Measurements from ENCODE around the gene PID1. TPM values are rescaled to one million over a fixed set of nuclear protein-coding genes. Genes with fewer than 3 reads are reported as not detected.

PID1 gene, protein sequence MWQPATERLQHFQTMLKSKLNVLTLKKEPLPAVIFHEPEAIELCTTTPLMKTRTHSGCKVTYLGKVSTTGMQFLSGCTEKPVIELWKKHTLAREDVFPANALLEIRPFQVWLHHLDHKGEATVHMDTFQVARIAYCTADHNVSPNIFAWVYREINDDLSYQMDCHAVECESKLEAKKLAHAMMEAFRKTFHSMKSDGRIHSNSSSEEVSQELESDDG
- not detected in 2 replicates for total RNA-seq

DNA sequence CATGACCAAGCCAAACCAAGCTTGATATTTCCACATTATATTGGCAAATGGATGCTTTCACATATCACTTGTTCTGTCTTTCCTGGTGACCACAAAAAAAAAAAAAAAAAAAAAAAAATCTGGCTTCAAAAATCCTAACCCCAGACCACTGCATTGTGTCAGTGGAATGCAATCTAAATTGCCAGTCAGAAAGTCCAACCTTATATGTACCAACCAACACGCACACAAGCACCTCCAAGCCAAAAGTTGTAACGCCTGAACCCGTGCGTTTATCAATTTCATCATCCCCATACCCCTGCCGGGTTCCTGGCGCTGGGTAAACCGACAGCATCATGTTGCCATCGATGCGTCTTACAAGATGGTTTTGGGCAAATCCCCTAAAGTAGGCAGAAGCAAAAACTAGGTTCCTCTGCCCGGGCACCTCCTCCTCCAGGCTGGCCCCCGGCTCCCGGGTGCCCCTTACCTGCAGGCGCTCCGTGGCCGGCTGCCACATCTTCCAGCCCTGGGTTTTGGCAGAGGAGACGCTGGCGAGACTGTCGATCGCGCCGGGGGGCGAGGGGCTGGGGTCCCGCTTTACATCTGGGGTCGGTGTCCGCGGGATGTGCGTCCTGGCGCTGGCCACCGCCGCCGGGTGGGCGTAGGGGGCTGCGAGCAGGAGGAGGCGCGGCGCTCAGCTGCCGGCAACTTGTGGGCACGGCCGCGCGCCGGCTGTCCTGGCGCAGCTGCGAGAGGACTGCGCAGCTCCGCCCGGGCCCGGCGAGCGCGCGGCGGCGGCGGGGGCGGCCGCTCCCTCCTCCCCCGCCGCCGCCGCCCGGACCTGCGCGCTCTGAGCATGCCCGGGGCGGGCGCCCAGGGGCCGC, at the start of gene PID1:
TSS of gene PID1 (minus strand) at position 737 of the 860 bp plus-strand sequence. CDS start at position 493, 244 bp downstream.
- Mint-ChIP-seq H3K27ac (no peak within 1 kb of the TSS), H3K9me3 (no peaks in the 10 kb centered on the region), H3K36me3 (ENCODE audit: low read depth) (no peaks in the 10 kb centered on the region), H3K27me3 (ENCODE audit: low read depth) (peaks cover 15% of the 10 kb centered on the region), H3K4me1 (ENCODE audit: low read depth) (no peaks in the 10 kb centered on the region), H3K4me3 (ENCODE audit: low read depth) (no peak within 1 kb of the TSS)
- intact Hi-C loops (cut with micrococcal nuclease), result loop anchor here (5.0 kb wide), 1 partner anchor 1333 kb away; no protein-coding TSS in a partner anchor
- no peak for DNase-seq (ENCODE audit: low spot score)

DNA sequence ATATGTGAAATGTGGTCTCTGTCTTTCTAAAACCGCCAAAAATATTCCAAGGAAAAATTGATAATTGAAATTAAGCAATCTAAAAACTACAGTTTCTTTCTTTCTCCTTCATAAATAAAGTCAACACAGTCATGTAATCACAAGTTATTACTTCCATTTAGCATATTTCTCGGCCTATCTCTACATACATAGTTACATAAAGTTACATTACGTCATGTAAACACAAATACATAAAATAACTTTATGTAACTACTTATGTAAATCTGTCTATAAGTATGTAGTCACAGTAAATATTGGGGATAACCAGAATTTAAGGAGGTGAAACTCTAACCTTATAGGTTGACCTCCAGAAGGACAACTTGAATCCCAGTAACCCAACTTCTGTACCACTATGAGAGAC, 48.5 kb upstream of the PID1 start:
- H3K9me3 Mint-ChIP-seq, result peaks cover 11% of the 10 kb centered on the region
- no peaks in the 10 kb centered on the region for H3K4me1 Mint-ChIP-seq (ENCODE audit: low read depth)
- no peaks in the 10 kb centered on the region for H3K27me3 Mint-ChIP-seq (ENCODE audit: low read depth)
- no peak for DNase-seq (ENCODE audit: low spot score)
- no peaks in the 10 kb centered on the region for H3K36me3 Mint-ChIP-seq (ENCODE audit: low read depth)
- intact Hi-C loops (cut with micrococcal nuclease), result no loop called here
- no peak overlapping the region for H3K4me3 Mint-ChIP-seq (ENCODE audit: low read depth)
- H3K27ac Mint-ChIP-seq, result no peak overlapping the region

DNA sequence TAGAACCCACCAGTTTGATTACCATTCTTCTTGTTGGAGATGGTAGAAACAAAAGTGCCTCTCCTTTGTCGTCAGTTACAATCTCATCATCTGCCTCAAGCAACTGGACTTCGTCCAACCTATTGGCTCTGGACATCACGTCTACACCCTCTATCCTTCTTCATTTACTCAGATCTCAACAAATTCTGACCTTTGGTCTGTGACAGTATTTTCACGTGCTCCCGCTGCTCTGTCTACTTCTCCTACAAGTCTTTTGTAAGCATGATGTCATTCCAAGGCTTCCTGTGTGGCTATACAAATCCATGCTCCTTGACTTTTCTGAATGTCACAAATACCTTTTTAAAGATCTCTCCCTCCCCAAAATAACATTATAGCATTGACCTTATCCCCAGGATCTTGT, 43.0 kb upstream of the PID1 start:
- intact Hi-C loops (cut with micrococcal nuclease), result no loop called here
- Mint-ChIP-seq H3K27ac (no peak overlapping the region), H3K9me3 (no peaks in the 10 kb centered on the region), H3K4me3 (ENCODE audit: low read depth) (no peak overlapping the region), H3K27me3 (ENCODE audit: low read depth) (no peaks in the 10 kb centered on the region), H3K36me3 (ENCODE audit: low read depth) (no peaks in the 10 kb centered on the region), H3K4me1 (ENCODE audit: low read depth) (no peaks in the 10 kb centered on the region)
- no peak for DNase-seq (ENCODE audit: low spot score)

DNA sequence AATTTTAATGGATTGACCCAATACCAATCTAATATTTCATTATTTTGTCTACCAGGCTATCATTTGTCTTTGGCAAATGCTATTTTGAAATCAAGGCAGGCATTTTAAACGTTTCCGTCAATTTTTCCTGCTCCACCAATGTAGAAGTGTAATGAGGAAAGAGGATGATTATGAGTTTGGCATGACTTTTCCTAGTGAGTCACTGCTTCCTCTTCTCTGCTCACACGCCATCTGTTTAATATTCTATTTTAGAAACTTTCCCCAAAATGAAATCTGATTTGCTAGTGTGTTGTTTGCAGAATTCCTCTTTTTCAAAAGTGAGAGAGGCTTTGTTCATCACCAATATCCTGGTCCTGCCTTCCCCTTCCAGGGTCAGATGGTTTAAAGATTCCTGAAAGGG, 42.5 kb upstream of the PID1 start:
- intact Hi-C loops (cut with micrococcal nuclease), result no loop called here
- DNase-seq (ENCODE audit: low spot score), result no peak
- H3K4me1 Mint-ChIP-seq (ENCODE audit: low read depth), result no peaks in the 10 kb centered on the region
- no peak overlapping the region for H3K27ac Mint-ChIP-seq
- no peaks in the 10 kb centered on the region for H3K36me3 Mint-ChIP-seq (ENCODE audit: low read depth)
- no peaks in the 10 kb centered on the region for H3K9me3 Mint-ChIP-seq
- H3K27me3 Mint-ChIP-seq (ENCODE audit: low read depth), result no peaks in the 10 kb centered on the region
- no peak overlapping the region for H3K4me3 Mint-ChIP-seq (ENCODE audit: low read depth)

DNA sequence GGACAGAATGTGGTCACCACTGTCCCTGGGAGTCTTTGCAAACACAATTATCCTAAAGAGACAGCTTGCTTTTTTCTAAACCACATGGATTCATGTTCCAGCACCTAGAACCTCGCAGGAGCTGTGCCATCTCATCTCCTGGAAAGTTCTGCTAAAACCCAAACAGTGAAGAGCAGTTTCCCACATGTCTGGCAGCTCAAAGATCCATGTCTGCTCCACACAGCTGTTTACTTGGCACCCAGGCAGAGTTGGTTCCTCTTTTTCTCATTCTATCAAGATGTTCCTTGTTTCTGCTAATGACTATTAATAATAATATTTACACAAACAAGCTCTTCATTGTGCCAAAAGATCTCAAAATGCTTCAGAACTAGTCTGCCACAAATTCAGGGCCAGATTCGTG, 30.1 kb upstream of the PID1 start:
- DNase-seq (ENCODE audit: low spot score), result no peak
- H3K4me1 Mint-ChIP-seq (ENCODE audit: low read depth), result no peaks in the 10 kb centered on the region
- no peak overlapping the region for H3K4me3 Mint-ChIP-seq (ENCODE audit: low read depth)
- H3K9me3 Mint-ChIP-seq, result no peaks in the 10 kb centered on the region
- H3K36me3 Mint-ChIP-seq (ENCODE audit: low read depth), result no peaks in the 10 kb centered on the region
- H3K27ac Mint-ChIP-seq, result no peak overlapping the region
- no peaks in the 10 kb centered on the region for H3K27me3 Mint-ChIP-seq (ENCODE audit: low read depth)
- intact Hi-C loops (cut with micrococcal nuclease), result no loop called here

DNA sequence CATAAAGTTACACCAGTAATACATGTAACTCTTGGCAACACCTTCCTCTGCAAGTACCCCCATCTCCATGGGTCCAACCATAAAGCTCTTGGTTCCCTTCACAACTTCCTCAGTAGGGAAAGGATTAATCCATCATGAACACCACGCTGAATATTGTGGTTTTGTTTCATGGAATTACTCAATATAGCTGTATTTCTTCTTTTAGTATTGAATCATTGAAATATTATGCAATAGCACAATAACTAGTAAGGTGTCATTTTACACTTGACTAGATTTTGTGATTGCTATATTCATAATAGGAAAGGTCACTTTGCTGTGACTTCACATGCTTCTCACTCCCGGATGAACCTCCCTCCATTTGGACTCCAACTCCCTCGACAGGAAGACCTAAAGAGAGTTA, 29.7 kb upstream of the PID1 start:
- H3K36me3 Mint-ChIP-seq (ENCODE audit: low read depth), result no peaks in the 10 kb centered on the region
- H3K27me3 Mint-ChIP-seq (ENCODE audit: low read depth), result no peaks in the 10 kb centered on the region
- H3K4me1 Mint-ChIP-seq (ENCODE audit: low read depth), result no peaks in the 10 kb centered on the region
- no peaks in the 10 kb centered on the region for H3K9me3 Mint-ChIP-seq
- no peak overlapping the region for H3K27ac Mint-ChIP-seq
- DNase-seq (ENCODE audit: low spot score), result no peak
- intact Hi-C loops (cut with micrococcal nuclease), result no loop called here
- no peak overlapping the region for H3K4me3 Mint-ChIP-seq (ENCODE audit: low read depth)

DNA sequence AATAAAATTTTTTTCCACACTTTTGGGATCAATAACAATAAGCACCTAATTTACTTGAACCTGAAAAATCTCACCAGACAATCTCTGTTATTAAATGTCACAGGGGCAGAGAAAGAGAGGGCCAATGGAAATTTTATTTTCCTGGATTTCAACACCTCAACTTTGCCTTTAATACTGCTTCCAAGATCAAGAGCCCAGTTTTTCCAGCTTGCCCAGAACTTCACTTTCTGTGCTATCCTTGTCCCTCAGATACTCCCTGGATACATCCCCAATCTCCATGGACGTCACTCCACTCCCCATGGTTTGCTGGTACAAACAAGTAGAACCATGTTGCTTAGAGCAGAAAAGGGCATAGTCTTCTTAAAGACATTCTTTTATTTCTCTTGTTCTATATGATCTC, 29.3 kb upstream of the PID1 start:
- Mint-ChIP-seq H3K27me3 (ENCODE audit: low read depth) (no peaks in the 10 kb centered on the region), H3K9me3 (no peaks in the 10 kb centered on the region), H3K27ac (no peak overlapping the region), H3K4me3 (ENCODE audit: low read depth) (no peak overlapping the region), H3K36me3 (ENCODE audit: low read depth) (no peaks in the 10 kb centered on the region), H3K4me1 (ENCODE audit: low read depth) (no peaks in the 10 kb centered on the region)
- intact Hi-C loops (cut with micrococcal nuclease), result no loop called here
- DNase-seq (ENCODE audit: low spot score), result no peak

DNA sequence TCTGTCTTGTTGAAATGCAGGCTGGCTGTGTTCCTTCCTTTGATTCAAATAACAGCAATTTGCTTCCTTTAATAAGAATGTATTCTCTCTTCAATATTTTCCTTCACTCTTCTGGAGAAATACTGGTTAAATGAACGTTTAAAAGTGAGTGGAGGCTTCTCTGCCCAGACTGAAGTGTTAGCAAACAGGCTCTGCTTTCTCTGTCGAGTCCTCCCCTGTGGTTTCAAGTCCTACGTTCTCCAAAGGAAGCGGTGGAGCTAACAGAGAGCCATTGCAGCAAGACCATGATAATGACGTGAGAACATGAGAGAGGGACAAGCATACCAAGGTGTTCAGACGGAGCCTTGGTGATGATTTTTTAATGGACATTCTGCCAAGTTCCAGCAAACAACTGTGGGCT, 26.2 kb upstream of the PID1 start:
- Mint-ChIP-seq H3K27me3 (ENCODE audit: low read depth) (no peaks in the 10 kb centered on the region), H3K4me3 (ENCODE audit: low read depth) (no peak overlapping the region), H3K27ac (no peak overlapping the region), H3K9me3 (no peaks in the 10 kb centered on the region), H3K4me1 (ENCODE audit: low read depth) (no peaks in the 10 kb centered on the region), H3K36me3 (ENCODE audit: low read depth) (no peaks in the 10 kb centered on the region)
- intact Hi-C loops (cut with micrococcal nuclease), result no loop called here
- no peak for DNase-seq (ENCODE audit: low spot score)

DNA sequence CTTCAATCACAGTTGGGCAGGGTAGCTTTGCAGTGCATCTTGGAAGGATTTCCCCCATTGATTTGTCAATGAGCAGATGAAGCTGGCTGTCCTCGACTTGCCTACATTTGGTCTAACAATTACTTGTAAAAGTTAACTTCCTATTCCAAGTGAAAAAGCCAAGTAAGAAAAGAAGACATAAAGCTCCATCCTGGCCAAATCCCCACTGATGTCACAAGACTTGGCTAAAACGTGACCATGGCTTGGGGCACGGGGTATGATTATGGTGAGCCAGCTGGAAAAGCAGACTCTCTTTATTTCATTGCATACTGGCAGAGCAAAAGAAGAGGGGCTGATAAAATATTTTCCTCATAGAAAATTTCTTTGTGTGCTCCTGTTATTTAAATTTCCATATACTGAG, 25.4 kb upstream of the PID1 start:
- Mint-ChIP-seq H3K36me3 (ENCODE audit: low read depth) (no peaks in the 10 kb centered on the region), H3K4me1 (ENCODE audit: low read depth) (no peaks in the 10 kb centered on the region), H3K27ac (no peak overlapping the region), H3K9me3 (no peaks in the 10 kb centered on the region), H3K27me3 (ENCODE audit: low read depth) (no peaks in the 10 kb centered on the region), H3K4me3 (ENCODE audit: low read depth) (no peak overlapping the region)
- intact Hi-C loops (cut with micrococcal nuclease), result no loop called here
- DNase-seq (ENCODE audit: low spot score), result no peak

DNA sequence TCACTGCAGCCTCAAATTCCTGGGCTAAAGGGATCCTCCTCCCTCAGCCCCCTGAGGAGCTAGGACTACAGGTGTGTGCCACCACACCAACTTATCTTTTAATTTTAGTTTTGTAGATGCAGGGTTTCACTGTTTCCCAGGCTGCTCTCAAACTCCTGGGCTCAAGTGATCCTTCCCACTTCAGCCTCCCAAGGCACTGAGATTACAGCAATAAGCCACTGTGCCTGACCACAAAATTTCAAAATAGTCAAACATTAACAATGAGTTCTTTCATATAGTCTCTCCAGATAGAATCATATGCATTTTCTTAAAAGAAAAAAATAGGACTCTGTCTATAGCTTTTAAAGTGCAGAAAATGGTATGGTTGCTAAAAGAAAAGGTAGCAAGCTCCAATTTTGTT, 24.9 kb upstream of the PID1 start:
- no peaks in the 10 kb centered on the region for H3K36me3 Mint-ChIP-seq (ENCODE audit: low read depth)
- H3K27me3 Mint-ChIP-seq (ENCODE audit: low read depth), result no peaks in the 10 kb centered on the region
- no peaks in the 10 kb centered on the region for H3K9me3 Mint-ChIP-seq
- H3K4me3 Mint-ChIP-seq (ENCODE audit: low read depth), result no peak overlapping the region
- intact Hi-C loops (cut with micrococcal nuclease), result no loop called here
- DNase-seq (ENCODE audit: low spot score), result no peak
- no peaks in the 10 kb centered on the region for H3K4me1 Mint-ChIP-seq (ENCODE audit: low read depth)
- no peak overlapping the region for H3K27ac Mint-ChIP-seq

DNA sequence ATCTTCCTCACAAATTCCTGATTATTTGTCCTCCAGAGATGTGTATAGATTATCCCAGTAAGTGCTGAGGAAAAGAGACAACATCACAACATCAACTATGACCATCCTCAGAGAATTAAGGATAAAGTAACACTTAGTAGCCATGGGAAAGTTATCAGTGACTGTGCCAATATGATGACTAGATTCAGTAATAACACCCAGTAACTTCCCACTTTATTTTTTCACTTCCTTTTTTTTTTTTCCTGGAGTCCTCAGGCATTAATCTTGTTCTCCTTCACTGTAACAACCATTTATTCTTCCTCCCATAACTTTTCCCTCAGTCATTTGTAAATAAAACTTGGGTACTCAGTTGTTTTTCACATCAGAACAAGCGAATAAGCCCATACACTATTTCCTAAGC, 16.7 kb upstream of the PID1 start:
- H3K27ac Mint-ChIP-seq, result no peak overlapping the region
- H3K4me3 Mint-ChIP-seq (ENCODE audit: low read depth), result no peak overlapping the region
- H3K4me1 Mint-ChIP-seq (ENCODE audit: low read depth), result no peaks in the 10 kb centered on the region
- H3K27me3 Mint-ChIP-seq (ENCODE audit: low read depth), result no peaks in the 10 kb centered on the region
- peaks cover 4% of the 10 kb centered on the region for H3K9me3 Mint-ChIP-seq
- DNase-seq (ENCODE audit: low spot score), result no peak
- H3K36me3 Mint-ChIP-seq (ENCODE audit: low read depth), result no peaks in the 10 kb centered on the region
- intact Hi-C loops (cut with micrococcal nuclease), result no loop called here

DNA sequence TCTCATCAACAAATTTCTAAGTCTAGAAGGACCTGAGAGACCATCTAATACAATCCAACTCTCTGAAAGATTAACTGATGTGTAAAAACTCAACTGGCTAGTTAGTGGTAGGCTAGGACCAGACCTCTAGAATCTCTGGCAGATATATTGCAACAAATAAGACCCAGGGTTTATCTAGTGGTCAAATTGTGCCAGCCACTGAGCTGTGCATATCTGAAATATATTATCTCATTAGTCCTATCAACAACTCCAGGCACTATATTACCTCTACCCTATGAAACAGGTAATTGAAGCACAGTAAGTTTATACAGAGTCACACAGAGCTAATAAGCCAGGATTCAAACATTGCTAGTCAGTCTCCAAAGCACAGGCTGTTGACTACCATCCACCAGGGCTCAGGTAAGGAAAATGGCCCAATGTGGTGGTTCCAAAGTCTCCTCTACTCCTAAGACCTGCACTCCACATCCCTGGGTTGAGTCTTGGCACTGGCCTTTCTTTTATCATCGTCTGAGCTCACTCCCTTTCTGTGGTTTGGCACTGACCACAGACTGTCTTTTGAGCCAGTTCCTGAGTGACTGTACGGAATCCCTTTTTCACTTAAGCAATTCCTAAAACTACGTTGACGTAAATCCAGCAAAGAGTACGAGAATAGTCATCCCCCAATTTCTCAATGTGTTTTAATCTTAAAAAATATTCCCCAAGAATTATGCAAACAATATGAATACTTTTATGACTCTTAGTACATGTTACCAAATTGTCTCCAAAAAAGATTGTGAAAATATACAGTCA, 11.9 kb upstream of the PID1 start:
- no peak overlapping the region for H3K27ac Mint-ChIP-seq
- no peak overlapping the region for H3K4me3 Mint-ChIP-seq (ENCODE audit: low read depth)
- no peaks in the 10 kb centered on the region for H3K27me3 Mint-ChIP-seq (ENCODE audit: low read depth)

DNA sequence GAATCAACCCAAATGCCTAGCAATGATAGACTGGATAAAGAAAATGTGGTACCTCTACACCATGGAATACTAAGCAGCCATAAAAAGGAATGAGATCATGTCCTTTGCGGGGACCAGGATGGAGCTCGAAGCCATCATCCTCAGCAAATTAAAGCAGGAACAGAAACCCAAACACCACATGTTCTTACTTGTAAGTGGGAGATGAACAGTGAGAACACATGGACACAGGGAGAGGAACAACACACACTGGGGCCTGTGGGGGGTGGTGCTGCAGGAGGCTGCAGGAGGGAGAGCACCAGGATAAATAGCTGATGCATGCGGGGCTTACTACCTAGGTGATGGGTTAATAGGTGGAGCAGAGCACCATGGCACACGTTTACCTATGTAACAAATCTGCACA, 8.4 kb upstream of the PID1 start:
- Mint-ChIP-seq H3K27ac (no peak overlapping the region), H3K36me3 (ENCODE audit: low read depth) (no peaks in the 10 kb centered on the region), H3K4me1 (ENCODE audit: low read depth) (no peaks in the 10 kb centered on the region), H3K4me3 (ENCODE audit: low read depth) (no peak overlapping the region), H3K27me3 (ENCODE audit: low read depth) (no peaks in the 10 kb centered on the region), H3K9me3 (no peaks in the 10 kb centered on the region)
- intact Hi-C loops (cut with micrococcal nuclease), result no loop called here
- no peak for DNase-seq (ENCODE audit: low spot score)

More for the DNA sequence above, 11.9 kb upstream of the PID1 start:
- intact Hi-C loops (cut with micrococcal nuclease), result no loop called here
- Mint-ChIP-seq H3K36me3 (ENCODE audit: low read depth) (no peaks in the 10 kb centered on the region), H3K9me3 (no peaks in the 10 kb centered on the region), H3K4me1 (ENCODE audit: low read depth) (no peaks in the 10 kb centered on the region)
- DNase-seq (ENCODE audit: low spot score), result no peak
